Psoas muscle (tissue), 8 donors: Measurements from ENCODE around the gene ZNF655. TPM values are rescaled to one million over a fixed set of nuclear protein-coding genes. Genes with fewer than 3 reads are reported as not detected.

Source experiments
- ATAC-seq, 4 donors: fragments of 200-7000 bp; cut with Tn5 transposase; one replicate each; pipeline ENCODE4 v1.9.1; 2020; ENCODE audit warnings: moderate library complexity in 3 of 4, mild to moderate bottlenecking in 2 of 4
- DNase-seq, 2 donors: peaks; one replicate each; pipeline ENCODE4 v3.0.0-alpha.2; 2020
- H3K27ac ChIP-seq: fragments of 200-600 bp; one replicate; pipeline ENCODE4 v1.8.0; 2022
- H3K27me3 ChIP-seq, 3 donors: fragments of 200-600 bp in 1 of 3; one replicate each; pipeline versions ENCODE4 v1.6.1 to v1.8.0; 2013 to 2022; ENCODE audit warnings: low read length in 2 of 3, mild to moderate bottlenecking in 2 of 3, moderate library complexity in 1 of 3; ENCODE audit not compliant: insufficient read depth in 3 of 3
- H3K36me3 ChIP-seq, 2 donors: fragments of 200-600 bp in 1 of 2; one replicate each; pipeline versions ENCODE4 v1.6.1 to v1.8.0; 2013 to 2022; ENCODE audit warnings: low read depth in 1 of 2, mild to moderate bottlenecking in 1 of 2, moderate library complexity in 1 of 2; ENCODE audit not compliant: insufficient read depth in 1 of 2
- H3K4me1 ChIP-seq: fragments of 200-600 bp; one replicate; pipeline ENCODE4 v1.8.0; 2022
- H3K4me3 ChIP-seq: fragments of 200-600 bp; one replicate; pipeline ENCODE4 v1.8.0; 2022; ENCODE audit warnings: mild to moderate bottlenecking
- H3K9me3 ChIP-seq: fragments of 200-600 bp; one replicate; pipeline ENCODE4 v1.8.0; 2022
- WGBS, 3 donors: extraction: QIAGEN DNeasy Blood & Tissue Kit; methylation state at CpG; one replicate each; pipeline versions ENCODE4 v1.1.6 to v1.1.7; 2013; 5-methylcytosine and 5-hydroxymethylcytosine counted together
- intact Hi-C, 2 donors: fragments of 100-400 bp; cut with DNase I; formaldehyde crosslinking; loops; one replicate each; pipeline versions ENCODE4 v1.11.0 to v1.14.2; 2022
- polyA plus RNA-seq, 3 donors: library from polyadenylated mRNA; stranded (reverse); fragments of 200-250 nt; gene quantifications; one replicate each; pipeline ENCODE4 v1.2.3, GENCODE V29; 2013
- total RNA-seq, 4 donors: library from RNA; stranded (reverse); fragmentation: NEBNext Ultra II Directional in 2 of 4; extraction: Animal tissue kit (Norgen Biotek cat#: 25700) in 2 of 4; gene quantifications; one replicate each; pipeline versions ENCODE4 v1.2.1 to v1.2.4, GENCODE V29; 2021 to 2023
- TF ChIP-seq, protein P1 (sequence below): fragments of 200-600 bp; IDR thresholded peaks from one replicate; pipeline ENCODE4 v1.8.0; 2022; ENCODE audit warnings: antibody characterized with exemption
- donor health status: healthy with polysubstance abuse.
- donor health status: DM: no; HTN: no; CAD: no; lungs with moderate emphysema.
- donor health status: Bipolar disorder and iron deficiency.
- donor health status: healthy.
- donor health status: DM: yes; HTN: yes; CAD: no.
- donor health status: DM: no; HTN: no; CAD: no.
- donor health status: DM: no; HTN: no; CAD: no.
- donor health status: DM: yes; HTN: yes; CAD: no.

Gene ZNF655
- total and polyA plus RNA-seq, 7 donors = 27.3 to 63.7 (median 38.2) TPM

DNA sequence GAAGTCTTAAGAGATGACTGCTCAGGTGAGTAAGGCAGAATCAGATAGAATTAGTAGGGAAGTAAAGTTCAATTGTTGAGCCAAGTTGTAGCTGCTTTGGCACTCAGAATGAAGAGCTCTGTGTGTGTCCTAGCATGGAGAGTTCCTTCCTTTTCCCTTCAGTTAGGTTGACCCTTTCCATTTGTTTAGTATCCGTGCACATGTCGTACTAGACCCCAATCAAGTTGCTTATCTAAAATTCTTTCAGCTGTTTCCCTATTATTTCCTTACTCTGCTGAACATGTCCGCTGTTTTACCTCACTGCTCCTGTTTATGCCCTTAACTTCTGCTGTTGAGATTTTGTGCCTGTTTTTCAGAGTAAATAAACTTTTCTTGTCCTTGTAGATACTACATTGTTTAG lies 13.3 kb downstream of the ZNF655 start:
- peaks cover 6% of the 10 kb centered on the region for H3K4me1 ChIP-seq
- intact Hi-C loops = no loop called here
- WGBS, 3 donors = 93 to 97% (median 94%) methylated on average over 3 of the region's 3 CpGs
- no peak for DNase-seq
- no peak overlapping the region for H3K4me3 ChIP-seq
- ATAC-seq = no peak
- H3K27ac ChIP-seq = no peak overlapping the region
- TF ChIP-seq, protein P1, sequence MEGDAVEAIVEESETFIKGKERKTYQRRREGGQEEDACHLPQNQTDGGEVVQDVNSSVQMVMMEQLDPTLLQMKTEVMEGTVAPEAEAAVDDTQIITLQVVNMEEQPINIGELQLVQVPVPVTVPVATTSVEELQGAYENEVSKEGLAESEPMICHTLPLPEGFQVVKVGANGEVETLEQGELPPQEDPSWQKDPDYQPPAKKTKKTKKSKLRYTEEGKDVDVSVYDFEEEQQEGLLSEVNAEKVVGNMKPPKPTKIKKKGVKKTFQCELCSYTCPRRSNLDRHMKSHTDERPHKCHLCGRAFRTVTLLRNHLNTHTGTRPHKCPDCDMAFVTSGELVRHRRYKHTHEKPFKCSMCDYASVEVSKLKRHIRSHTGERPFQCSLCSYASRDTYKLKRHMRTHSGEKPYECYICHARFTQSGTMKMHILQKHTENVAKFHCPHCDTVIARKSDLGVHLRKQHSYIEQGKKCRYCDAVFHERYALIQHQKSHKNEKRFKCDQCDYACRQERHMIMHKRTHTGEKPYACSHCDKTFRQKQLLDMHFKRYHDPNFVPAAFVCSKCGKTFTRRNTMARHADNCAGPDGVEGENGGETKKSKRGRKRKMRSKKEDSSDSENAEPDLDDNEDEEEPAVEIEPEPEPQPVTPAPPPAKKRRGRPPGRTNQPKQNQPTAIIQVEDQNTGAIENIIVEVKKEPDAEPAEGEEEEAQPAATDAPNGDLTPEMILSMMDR = no peak
- peaks cover 0 to 75% of the 10 kb centered on the region in 2 donors for H3K36me3 ChIP-seq
- H3K9me3 ChIP-seq = no peaks in the 10 kb centered on the region
- H3K27me3 ChIP-seq = no peaks in the 10 kb centered on the region

DNA sequence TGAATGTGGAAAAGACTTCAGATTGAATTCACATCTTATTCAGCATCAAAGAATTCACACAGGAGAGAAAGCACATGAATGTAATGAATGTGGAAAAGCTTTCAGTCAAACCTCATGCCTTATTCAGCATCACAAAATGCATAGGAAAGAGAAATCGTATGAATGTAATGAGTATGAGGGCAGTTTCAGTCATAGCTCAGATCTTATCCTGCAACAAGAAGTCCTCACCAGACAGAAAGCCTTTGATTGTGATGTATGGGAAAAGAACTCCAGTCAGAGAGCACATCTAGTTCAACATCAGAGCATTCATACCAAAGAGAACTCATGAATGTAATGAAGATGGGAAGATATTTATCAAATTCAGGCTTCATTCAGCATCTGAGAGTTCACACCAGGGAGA lies 14.8 kb downstream of the ZNF655 start:
- no peak for DNase-seq
- no peak overlapping the region for H3K27ac ChIP-seq
- H3K36me3 ChIP-seq = peaks cover 0 to 66% of the 10 kb centered on the region in 2 donors
- no peaks in the 10 kb centered on the region for H3K9me3 ChIP-seq
- intact Hi-C loops = no loop called here
- TF ChIP-seq, protein P1 = no peak
- H3K4me3 ChIP-seq = no peak overlapping the region
- no peak for ATAC-seq
- WGBS, 3 donors = 82 to 85% (median 84%) methylated on average over 1 of the region's 1 CpG
- H3K4me1 ChIP-seq = peaks cover 11% of the 10 kb centered on the region
- H3K27me3 ChIP-seq = no peaks in the 10 kb centered on the region

DNA sequence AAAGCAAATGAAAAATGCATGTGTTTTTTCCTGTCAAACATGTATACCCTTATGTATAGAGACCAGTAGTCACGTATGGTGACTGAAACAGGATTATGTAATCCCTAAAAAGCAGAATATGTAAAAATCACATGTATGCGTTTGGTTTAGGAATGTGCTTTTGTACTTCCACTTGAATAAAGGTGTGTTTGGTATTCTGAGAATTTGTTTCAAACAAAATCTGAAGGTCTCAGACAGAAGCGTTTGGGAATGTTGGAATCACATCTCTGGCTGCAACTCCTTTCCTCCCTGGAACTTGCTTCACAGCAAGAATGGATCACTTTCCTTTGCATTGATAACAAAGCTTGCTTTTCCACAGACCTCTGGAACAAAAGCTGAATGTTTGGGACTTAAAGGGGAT lies 17.8 kb downstream of the ZNF655 start:
- H3K4me3 ChIP-seq = no peak overlapping the region
- H3K27ac ChIP-seq = peak overlapping the region; percentile 75
- H3K4me1 ChIP-seq = peaks cover 14% of the 10 kb centered on the region
- intact Hi-C loops = loop anchor here in 1 of 2 donors (5.0 kb wide), 1 partner anchor 646 kb away; no protein-coding TSS in a partner anchor
- H3K9me3 ChIP-seq = no peaks in the 10 kb centered on the region
- 74 to 83% (median 77%) methylated on average over 3 of the region's 3 CpGs for WGBS, 3 donors
- DNase-seq (no peak), ATAC-seq (no peak)
- no peaks in the 10 kb centered on the region for H3K27me3 ChIP-seq
- peaks cover 0 to 38% of the 10 kb centered on the region in 2 donors for H3K36me3 ChIP-seq
- TF ChIP-seq, protein P1 = no peak

DNA sequence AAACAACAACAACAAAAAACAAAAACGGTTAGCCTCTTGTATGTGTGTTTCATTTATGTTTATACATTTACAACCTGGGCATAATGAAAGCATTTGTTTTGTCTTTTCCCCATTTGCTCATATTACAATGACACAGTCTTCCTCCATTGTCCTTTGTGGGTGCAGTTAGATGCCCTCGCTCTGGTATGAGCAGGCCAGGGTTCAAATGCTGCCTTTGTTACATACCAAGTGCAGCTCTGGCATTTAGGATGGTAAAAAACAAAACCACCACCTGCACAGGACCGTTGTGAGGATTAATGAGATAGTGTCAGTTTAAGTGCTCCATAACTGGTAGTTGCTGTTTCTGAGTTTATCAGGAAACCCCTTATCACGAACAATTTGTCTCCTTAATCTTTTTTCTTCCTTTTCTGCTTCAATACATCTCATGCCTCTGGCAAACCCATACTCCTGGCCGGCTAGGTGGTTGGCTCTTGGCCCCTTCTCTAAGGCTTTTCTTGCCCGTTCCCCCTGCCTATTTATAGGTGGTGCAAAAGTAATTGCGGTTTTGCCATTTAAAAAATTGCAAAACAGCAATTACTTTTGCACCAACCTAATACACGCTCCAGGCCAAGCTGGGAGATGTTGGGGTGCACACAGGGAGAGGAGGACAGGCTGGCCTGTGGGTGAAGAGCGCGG lies 21.0 kb downstream of the ZNF655 start:
- ATAC-seq (no peak), DNase-seq (no peak)
- TF ChIP-seq, protein P1 = no peak
- intact Hi-C loops = loop anchor here in 1 of 2 donors (5.0 kb wide), 1 partner anchor 643 kb away; no protein-coding TSS in a partner anchor
- Histone ChIP-seq H3K4me1 (peaks cover 14% of the 10 kb centered on the region), H3K27ac (no peak overlapping the region), H3K9me3 (no peaks in the 10 kb centered on the region), H3K36me3 (peaks cover 0 to 7% of the 10 kb centered on the region in 2 donors), H3K4me3 (peak overlapping the region; percentile 72), H3K27me3 (peaks cover 0 to 12% (median 3%) of the 10 kb centered on the region in 3 donors)
- WGBS, 3 donors = 36 to 49% (median 40%) methylated on average over 10 of the region's 10 CpGs
